Stimulated activated CD4-positive, alpha-beta T cell treated with anti-CD3 and anti-CD28 coated beads, Interleukin-1b, Interleukin-23, amount 100 ng/mL, for 4 hours (primary cell): ENCODE measurements around the gene ACTR5.
"Not testable (repeated sequence)": the region's sequence is repeated elsewhere in the genome, so short reads cannot be mapped to it uniquely, and the experiment has no call there.

ENCODE experiments used
- DNase-seq, 2 donors: peaks; one replicate each; pipeline ENCODE4 v3.0.0-alpha.2; 2020; ENCODE audit warnings: low read depth in 2 of 2

ACTR5 gene

DNA sequence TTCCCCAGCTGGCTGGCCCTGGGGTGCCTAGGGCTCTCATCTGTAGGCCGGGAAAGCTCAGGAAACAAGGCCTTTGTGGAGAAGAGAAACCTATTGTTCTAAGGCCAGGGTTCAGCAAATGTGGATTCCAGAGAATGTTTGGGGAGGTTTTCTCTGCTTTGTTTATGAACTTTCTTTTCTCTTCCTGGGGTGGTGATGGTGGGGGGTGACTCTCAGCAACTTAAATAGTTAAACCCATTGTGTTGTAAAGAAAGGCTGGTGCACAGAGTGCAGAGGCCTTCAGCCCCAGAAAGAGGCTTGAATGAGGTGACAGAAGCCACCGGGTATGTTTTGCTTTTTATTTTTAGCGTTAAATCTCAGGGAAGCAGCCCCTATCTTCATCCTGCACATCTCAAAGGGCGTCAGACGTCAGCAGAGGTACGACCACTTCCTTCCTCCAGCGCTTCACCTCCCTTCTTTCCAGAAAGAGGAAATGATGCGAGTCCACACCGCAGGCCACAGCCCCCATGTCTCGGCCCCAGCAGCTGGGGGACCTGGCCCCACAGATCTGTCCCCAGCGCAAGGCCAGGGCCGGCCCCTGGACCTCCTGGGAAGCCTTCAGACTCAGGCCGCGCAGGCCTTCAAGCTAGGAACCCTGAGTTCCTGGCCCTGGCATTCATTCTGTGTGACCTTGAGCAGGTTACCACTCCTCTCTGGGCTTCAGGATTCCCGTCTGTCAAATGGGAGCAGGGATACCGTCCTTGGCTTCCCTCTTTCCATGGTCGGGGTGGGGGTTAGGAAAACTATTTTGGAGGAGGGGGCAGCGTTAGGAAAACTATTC, 56.6 kb downstream of the ACTR5 start:
- DNase-seq = peak; percentile 31 to 40

DNA sequence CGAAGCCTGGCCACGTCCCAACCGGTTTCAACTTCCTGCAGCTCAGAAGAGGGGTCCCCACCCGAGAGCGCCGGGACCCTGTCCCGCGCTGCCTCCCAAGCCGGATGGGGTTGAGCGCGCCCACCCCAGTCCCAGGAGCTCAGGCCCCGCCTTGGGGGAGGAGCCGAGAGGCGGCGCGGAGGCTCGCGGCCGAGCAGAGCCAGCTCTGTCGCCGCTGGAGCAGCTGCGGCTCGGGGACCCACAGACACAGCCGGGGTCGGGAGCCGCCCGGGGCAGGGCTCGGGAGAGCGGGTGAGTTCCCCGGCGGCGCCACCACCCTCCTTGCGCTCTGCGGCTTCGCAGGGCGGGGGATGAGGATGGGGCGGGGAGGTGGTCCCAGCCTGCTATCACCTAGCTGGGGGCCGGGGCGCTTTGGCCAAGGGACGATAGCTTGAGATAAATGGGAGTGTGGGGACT, 57.3 kb downstream of the ACTR5 start, which contains the start of gene PPP1R16B:
TSS of gene PPP1R16B (plus strand) at position 196 of the 456 bp plus-strand sequence. CDS start 30,229 bp downstream, outside the sequence.
- DNase-seq = peak; percentile 58 to 75

DNA sequence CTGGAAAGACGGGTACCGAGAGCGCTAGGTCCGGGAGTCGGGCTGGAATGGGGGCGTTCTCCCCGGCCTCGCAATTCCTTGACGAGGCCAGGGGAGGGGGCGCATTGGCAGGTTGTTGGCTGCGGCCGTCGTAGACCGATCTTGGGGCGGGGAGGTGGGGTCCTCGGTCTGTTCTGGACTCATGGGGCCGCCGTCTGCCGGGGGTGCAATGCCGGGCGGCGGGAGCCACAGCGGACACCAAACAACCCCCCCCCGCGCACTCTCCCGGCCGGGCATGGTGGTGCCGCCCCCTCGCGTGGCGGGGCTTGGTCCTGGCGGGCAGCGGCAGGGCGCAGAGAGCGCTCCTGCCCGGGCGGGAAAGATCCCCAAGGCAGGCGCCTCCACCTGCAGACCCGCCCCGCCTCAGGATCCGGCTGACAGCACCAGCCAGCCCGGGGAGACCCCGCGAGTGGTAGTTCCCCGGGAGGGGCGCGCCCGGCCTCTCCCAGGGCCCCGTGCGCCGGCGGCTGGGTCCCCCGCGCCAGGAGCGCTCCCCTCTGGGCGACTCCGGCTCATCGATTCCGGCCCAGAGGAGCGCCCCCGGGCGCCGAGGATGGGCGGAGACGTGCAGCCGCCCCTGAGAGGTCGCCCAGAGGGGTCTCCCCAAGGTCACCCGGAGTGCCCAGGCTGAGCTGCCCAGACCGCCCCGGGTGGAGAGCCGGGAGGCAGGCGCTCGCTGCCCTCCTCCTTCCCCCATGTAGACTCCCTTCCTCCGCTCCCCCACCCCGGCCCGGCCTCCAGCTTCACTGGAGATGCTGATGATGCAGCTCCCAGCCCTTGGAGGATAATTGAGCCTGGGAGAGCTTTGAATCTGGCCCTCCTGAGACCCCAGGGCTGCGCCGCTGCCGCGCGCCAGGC, 57.9 kb downstream of the ACTR5 start:
- peak in 1 of 2 donors; percentile 44 for DNase-seq

DNA sequence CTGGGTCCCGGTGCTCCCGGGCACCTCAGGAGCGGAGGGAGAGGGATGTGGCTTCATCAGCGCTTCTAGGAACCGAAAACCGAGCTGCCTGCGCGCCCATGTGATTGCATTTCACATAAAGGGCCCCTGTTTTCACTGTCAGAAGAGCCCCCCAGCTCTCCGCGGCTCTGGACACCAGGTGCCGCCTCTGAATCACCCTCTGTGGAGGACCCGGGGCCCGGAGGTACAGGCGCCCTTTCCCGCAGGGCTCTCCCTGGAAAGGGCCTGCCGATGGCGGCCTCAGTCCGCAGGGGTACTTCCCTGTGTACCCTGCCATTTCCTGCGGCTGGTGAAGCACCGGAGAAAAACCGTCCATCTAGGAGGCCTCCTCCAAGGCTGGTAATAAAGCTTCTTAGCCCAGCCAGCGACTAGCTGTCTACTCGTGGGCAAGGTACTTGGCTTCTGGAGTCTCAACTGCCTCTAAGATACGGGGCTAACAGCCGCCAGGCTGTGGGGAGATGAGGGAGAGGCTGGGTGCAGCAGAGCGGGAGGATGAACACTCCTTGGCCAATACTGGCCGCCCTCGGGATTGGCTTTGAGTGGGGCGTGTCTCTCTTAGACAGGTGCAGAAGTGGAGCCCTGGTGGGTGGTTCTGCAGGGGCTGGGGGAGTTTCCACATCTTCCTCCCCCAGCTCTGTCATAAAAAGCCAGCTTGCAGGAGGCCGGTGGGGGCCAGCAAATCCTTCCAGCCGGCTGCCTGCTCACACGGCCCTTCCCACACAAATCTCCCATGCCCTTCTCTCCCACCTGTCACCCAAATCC, 58.8 kb downstream of the ACTR5 start:
- no peak for DNase-seq

- DNase-seq = no peak
These were observed 61.7 kb downstream of the ACTR5 start for GRCh38 chr20:38809942-38810341.

GRCh38 chr20:38810926-38811630, 62.8 kb downstream of the ACTR5 start:
- DNase-seq = no peak

- no peak for DNase-seq
These were observed 63.5 kb downstream of the ACTR5 start for GRCh38 chr20:38811769-38812168.

- no peak for DNase-seq
These were observed 63.9 kb downstream of the ACTR5 start for GRCh38 chr20:38812182-38812581.

DNA sequence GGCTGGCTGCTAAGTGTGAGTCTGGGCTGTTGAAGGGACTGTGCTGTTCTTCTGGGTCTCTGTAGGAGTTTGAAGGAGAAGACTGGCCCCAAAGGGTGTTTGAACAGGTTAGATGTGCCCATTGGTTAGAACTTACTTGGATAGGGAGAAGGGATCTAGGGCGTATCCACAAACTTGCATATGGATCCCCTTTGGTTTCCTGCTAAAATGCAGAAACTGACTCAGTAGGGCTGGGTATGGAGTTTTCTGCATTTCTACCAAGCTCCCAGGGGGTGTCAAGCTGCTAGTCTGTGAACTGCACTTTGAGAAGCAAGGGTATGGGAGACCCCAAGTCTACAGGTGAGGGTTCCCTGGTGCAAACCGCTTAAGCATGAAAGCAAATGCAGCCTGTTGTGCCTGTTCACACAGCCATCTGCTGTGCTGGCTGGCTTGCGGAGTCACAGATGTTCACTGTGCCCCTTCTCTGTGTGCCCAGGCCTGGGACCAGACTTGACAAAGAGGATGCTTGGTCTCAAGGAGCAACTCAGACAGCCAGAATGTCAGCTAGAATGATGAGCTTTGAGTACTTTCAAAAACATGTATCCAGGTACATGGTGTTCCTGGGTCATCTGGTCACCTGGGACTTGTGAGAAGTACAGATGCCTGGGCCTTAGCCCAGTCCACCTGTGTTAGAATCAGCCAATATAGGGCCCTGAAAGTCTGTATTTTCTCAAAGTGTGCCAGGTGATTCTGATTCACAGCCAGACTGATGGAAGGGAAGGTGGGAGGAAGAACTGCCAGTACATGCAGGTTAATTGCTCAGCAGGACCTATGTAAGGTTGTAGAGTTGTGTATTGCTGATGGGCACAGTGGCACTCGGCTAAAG, 64.7 kb downstream of the ACTR5 start:
- no peak for DNase-seq

DNA sequence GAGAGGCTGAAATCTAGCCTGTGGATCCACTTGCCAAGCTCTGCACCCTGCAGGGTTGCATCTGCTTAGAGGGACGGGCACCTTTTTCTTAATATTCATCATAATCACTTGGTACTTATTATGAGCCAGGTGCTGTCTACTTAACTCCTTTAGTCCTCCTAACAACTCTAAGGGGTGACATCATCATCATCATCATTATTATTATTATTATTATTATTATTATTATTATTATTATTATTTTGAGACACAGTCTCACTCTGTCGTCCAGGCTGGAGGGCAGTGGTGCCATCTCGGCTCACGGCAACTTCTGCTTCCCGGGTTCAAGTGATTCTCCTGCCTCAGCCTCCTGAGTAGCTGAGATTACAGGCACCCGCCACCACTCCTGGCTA, 65.3 kb downstream of the ACTR5 start:
- not testable (repeated sequence) for DNase-seq

DNA sequence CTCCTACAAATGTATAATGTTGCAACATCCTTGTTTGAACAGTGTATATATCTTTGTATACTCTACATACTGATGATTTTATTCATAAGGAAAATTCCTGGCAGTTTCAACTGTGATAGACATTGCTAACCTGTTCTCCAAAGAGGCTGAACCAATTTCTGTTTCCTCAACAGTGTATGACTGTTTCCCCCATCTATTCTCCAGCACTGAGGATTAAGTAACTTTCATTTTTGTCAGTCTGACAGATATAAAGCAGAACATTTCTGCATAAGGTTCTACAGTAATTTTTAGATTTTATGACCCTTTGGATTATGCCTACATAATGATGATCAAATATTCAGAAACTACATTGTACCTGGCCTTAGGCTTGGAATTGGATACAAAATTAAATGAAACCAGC, 67.2 kb downstream of the ACTR5 start:
- DNase-seq = no peak

GRCh38 chr20:38818113-38819065, 70.1 kb downstream of the ACTR5 start:
- no peak for DNase-seq
